PC-9 (cell line): ENCODE measurements around the gene BCL11A.

Source experiments
- EZH2 ChIP-seq: fragments of 200-600 bp; sonication (generic); IDR thresholded peaks from 2 replicates; pipeline ENCODE4 v1.8.0; 2017; ENCODE audit warnings: antibody characterized with exemption, low read depth
- TF ChIP-seq, protein P1 (sequence below): fragments of 200-600 bp; sonication (generic); conservative IDR thresholded peaks from 2 replicates; pipeline ENCODE4 v1.6.1; 2017; ENCODE audit warnings: mixed run types, antibody characterized with exemption, mild to moderate bottlenecking, moderate library complexity

DNA sequence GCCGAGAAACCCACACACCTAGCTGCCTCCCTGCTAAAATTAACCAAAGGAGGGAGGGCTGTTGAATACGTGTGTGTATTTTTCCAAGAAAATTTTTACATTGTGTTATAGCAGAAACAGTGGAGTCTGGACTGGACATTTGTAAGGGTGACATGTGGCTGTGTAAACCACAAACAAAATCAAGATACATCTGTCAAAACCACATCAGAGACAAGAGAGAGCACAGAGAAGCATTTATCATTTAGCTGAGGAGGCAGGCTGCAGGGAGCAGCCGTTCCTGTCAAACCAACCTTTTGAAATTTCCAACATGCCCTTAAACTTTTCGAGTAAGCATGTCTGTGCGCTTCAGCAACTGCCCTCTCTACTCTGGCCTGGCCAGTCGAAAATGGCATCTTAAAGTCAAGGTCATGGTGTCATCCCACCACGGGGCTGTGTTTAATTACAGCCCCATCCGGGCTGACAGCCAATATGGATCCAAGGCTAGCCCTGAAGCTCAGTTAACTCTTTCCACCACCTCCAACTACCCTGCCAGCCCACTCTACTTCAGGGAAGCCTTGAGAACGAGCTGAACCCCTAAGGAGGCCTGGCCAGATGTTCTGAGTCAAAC lies 8.4 kb downstream of the BCL11A start:
- TF ChIP-seq, protein P1, sequence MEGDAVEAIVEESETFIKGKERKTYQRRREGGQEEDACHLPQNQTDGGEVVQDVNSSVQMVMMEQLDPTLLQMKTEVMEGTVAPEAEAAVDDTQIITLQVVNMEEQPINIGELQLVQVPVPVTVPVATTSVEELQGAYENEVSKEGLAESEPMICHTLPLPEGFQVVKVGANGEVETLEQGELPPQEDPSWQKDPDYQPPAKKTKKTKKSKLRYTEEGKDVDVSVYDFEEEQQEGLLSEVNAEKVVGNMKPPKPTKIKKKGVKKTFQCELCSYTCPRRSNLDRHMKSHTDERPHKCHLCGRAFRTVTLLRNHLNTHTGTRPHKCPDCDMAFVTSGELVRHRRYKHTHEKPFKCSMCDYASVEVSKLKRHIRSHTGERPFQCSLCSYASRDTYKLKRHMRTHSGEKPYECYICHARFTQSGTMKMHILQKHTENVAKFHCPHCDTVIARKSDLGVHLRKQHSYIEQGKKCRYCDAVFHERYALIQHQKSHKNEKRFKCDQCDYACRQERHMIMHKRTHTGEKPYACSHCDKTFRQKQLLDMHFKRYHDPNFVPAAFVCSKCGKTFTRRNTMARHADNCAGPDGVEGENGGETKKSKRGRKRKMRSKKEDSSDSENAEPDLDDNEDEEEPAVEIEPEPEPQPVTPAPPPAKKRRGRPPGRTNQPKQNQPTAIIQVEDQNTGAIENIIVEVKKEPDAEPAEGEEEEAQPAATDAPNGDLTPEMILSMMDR = no peak
- no peak for TF ChIP-seq EZH2
